Astrocyte (in vitro differentiated cells and primary cell): Measurements from ENCODE around the gene HSD17B4. TPM values are rescaled to one million over a fixed set of nuclear protein-coding genes. Genes with fewer than 3 reads are reported as not detected.

Experiments used
- DNase-seq: peaks from one replicate; pipeline ENCODE4 v3.0.0-alpha.2; 2010; ENCODE audit warnings: low read depth
- FAIRE-seq: peaks from 2 replicates; lab custom pipeline; 2011; peaks lifted over from hg19 to GRCh38; lab: Jason Lieb, UNC
- H2AFZ ChIP-seq: 2 replicates; pipeline ENCODE4 v1.6.0; 2012; ENCODE audit warnings: low read depth, low read length, inconsistent platforms
- H3K27ac ChIP-seq: 2 replicates; pipeline ENCODE4 v1.5.1; 2011; ENCODE audit warnings: low read depth, low read length, inconsistent platforms
- H3K27me3 ChIP-seq: 2 replicates; pipeline ENCODE4 v1.6.0; 2011; ENCODE audit warnings: low read length, inconsistent platforms; ENCODE audit not compliant: insufficient read depth
- H3K36me3 ChIP-seq: 2 replicates; pipeline ENCODE4 v1.5.1; 2011; ENCODE audit warnings: low read length, inconsistent platforms; ENCODE audit not compliant: insufficient read depth
- H3K4me1 ChIP-seq: 2 replicates; pipeline ENCODE4 v1.5.1; 2011; ENCODE audit warnings: low read length, inconsistent platforms; ENCODE audit not compliant: insufficient read depth
- H3K4me2 ChIP-seq: 2 replicates; pipeline ENCODE4 v1.6.0; 2012; ENCODE audit warnings: low read length, inconsistent platforms
- H3K4me3 ChIP-seq: 2 replicates; pipeline ENCODE4 v1.5.1; 2011; ENCODE audit warnings: low read depth, mild to moderate bottlenecking, low read length, inconsistent platforms; ENCODE audit not compliant: insufficient read depth
- H3K79me2 ChIP-seq: 2 replicates; pipeline ENCODE4 v1.6.0; 2012; ENCODE audit warnings: mild to moderate bottlenecking, low read length, inconsistent platforms; ENCODE audit not compliant: insufficient read depth
- H3K9ac ChIP-seq: 2 replicates; pipeline ENCODE4 v1.6.0; 2012; ENCODE audit warnings: mild to moderate bottlenecking, low read length, inconsistent platforms
- H3K9me3 ChIP-seq: 2 replicates; pipeline ENCODE4 v1.5.1; 2012; ENCODE audit warnings: low read depth, mild to moderate bottlenecking, low read length, inconsistent platforms; ENCODE audit not compliant: insufficient read depth
- H4K20me1 ChIP-seq: 2 replicates; pipeline ENCODE4 v1.6.0; 2012; ENCODE audit warnings: low read length, inconsistent platforms; ENCODE audit not compliant: insufficient read depth
- H3K27ac Mint-ChIP-seq: one replicate; pipeline ENCODE4 v1.8.0; 2021; ENCODE audit warnings: mild to moderate bottlenecking, mixed read lengths; ENCODE audit not compliant: unreplicated experiment
- H3K27me3 Mint-ChIP-seq: one replicate; pipeline ENCODE4 v1.8.0; 2021; ENCODE audit warnings: low read depth, mixed read lengths; ENCODE audit not compliant: unreplicated experiment
- H3K36me3 Mint-ChIP-seq: one replicate; pipeline ENCODE4 v1.8.0; 2021; ENCODE audit warnings: low read depth, mixed read lengths; ENCODE audit not compliant: unreplicated experiment
- H3K4me1 Mint-ChIP-seq: one replicate; pipeline ENCODE4 v1.8.0; 2021; ENCODE audit warnings: low read depth, mixed read lengths; ENCODE audit not compliant: unreplicated experiment
- H3K4me3 Mint-ChIP-seq: one replicate; pipeline ENCODE4 v1.8.0; 2021; ENCODE audit warnings: mild to moderate bottlenecking, moderate library complexity, mixed read lengths; ENCODE audit not compliant: unreplicated experiment
- H3K9me3 Mint-ChIP-seq: one replicate; pipeline ENCODE4 v1.8.0; 2021; ENCODE audit warnings: mild to moderate bottlenecking, mixed read lengths; ENCODE audit not compliant: unreplicated experiment
- EZH2 ChIP-seq: IDR thresholded peaks from 2 replicates; pipeline ENCODE4 v1.6.1; 2012; ENCODE audit warnings: mild to moderate bottlenecking, low read length, inconsistent platforms; ENCODE audit not compliant: insufficient read depth
- total RNA-seq: library from RNA; stranded (reverse); gene quantifications from 2 replicates; pipeline ENCODE4 v1.2.1, GENCODE V29; 2021
- TF ChIP-seq, protein P1 (sequence below): IDR thresholded peaks from 2 replicates; pipeline ENCODE4 v1.5.1; 2011; ENCODE audit warnings: low read depth, mild to moderate bottlenecking, inconsistent platforms, low read length, moderate library complexity; ENCODE audit not compliant: insufficient read depth

Gene HSD17B4
- total RNA-seq, 1 donor from 2014 or later, result 108 TPM

DNA sequence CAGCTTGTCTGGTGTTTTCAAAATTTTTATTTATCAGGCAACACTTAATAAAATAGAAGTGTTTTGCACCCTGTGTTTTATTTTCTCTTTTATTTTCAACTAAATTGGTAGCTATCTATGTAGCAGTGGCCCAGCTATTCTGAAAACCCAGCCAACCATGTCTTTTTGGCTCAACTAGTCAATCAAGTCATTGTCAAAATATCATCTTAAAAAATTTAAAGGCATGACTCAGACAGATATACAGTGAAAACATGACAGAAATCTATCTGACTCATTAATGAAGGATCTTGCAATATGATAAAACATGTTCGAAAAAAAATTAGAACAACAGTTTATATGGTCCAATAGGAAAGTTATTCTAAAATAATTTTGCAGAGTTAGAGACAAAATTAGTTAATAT, 75.1 kb downstream of the HSD17B4 start:
- no peak overlapping the region for H3K27ac Mint-ChIP-seq
- FAIRE-seq (no peak), DNase-seq (peak; percentile 12)
- no peak overlapping the region for H3K4me3 ChIP-seq
- H3K27ac ChIP-seq, result no peak overlapping the region
- no peaks in the 10 kb centered on the region for H3K27me3 Mint-ChIP-seq
- no peak overlapping the region for H3K9ac ChIP-seq
- H3K4me3 Mint-ChIP-seq, result no peak overlapping the region
- no peaks in the 10 kb centered on the region for H3K79me2 ChIP-seq
- no peaks in the 10 kb centered on the region for H3K27me3 ChIP-seq
- no peaks in the 10 kb centered on the region for H3K9me3 Mint-ChIP-seq
- H3K4me2 ChIP-seq, result no peak overlapping the region
- H4K20me1 ChIP-seq, result no peaks in the 10 kb centered on the region
- peaks cover 3% of the 10 kb centered on the region for H3K36me3 ChIP-seq
- H3K4me1 Mint-ChIP-seq, result no peaks in the 10 kb centered on the region
- H3K4me1 ChIP-seq, result no peaks in the 10 kb centered on the region
- H3K9me3 ChIP-seq, result no peaks in the 10 kb centered on the region
- H2AFZ ChIP-seq, result no peak overlapping the region
- no peak for TF ChIP-seq EZH2
- TF ChIP-seq, protein P1, sequence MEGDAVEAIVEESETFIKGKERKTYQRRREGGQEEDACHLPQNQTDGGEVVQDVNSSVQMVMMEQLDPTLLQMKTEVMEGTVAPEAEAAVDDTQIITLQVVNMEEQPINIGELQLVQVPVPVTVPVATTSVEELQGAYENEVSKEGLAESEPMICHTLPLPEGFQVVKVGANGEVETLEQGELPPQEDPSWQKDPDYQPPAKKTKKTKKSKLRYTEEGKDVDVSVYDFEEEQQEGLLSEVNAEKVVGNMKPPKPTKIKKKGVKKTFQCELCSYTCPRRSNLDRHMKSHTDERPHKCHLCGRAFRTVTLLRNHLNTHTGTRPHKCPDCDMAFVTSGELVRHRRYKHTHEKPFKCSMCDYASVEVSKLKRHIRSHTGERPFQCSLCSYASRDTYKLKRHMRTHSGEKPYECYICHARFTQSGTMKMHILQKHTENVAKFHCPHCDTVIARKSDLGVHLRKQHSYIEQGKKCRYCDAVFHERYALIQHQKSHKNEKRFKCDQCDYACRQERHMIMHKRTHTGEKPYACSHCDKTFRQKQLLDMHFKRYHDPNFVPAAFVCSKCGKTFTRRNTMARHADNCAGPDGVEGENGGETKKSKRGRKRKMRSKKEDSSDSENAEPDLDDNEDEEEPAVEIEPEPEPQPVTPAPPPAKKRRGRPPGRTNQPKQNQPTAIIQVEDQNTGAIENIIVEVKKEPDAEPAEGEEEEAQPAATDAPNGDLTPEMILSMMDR, result no peak
- H3K36me3 Mint-ChIP-seq, result peaks cover 2% of the 10 kb centered on the region

DNA sequence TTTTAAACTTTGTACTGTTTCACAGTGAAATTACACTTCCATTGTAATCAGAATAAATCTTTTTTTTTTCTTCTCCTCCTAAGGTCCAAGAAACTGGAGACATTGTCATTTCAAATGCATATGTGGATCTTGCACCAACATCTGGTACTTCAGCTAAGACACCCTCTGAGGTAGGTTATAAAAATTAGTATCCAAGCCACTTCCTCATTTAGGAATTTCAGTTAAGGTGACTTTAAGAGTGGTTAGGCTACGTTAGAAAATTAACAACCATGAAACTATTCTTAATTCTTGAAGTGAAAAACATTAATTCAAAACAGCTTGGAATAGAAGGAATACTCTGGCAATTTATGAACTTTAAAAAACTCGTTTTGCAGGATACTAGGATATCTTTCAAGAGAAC, 77.5 kb downstream of the HSD17B4 start:
- TF ChIP-seq, protein P1, result no peak
- no peak for TF ChIP-seq EZH2
- Histone ChIP-seq H3K27me3 (no peaks in the 10 kb centered on the region), H4K20me1 (no peaks in the 10 kb centered on the region), H2AFZ (no peak overlapping the region), H3K36me3 (peaks cover 3% of the 10 kb centered on the region), H3K79me2 (no peaks in the 10 kb centered on the region), H3K27ac (no peak overlapping the region), H3K4me1 (no peaks in the 10 kb centered on the region), H3K9ac (no peak overlapping the region), H3K9me3 (no peaks in the 10 kb centered on the region), H3K4me2 (no peak overlapping the region), H3K4me3 (no peak overlapping the region)
- Mint-ChIP-seq H3K4me3 (no peak overlapping the region), H3K27ac (no peak overlapping the region), H3K27me3 (no peaks in the 10 kb centered on the region), H3K36me3 (peaks cover 2% of the 10 kb centered on the region), H3K9me3 (no peaks in the 10 kb centered on the region), H3K4me1 (no peaks in the 10 kb centered on the region)
- FAIRE-seq (no peak), DNase-seq (no peak)

DNA sequence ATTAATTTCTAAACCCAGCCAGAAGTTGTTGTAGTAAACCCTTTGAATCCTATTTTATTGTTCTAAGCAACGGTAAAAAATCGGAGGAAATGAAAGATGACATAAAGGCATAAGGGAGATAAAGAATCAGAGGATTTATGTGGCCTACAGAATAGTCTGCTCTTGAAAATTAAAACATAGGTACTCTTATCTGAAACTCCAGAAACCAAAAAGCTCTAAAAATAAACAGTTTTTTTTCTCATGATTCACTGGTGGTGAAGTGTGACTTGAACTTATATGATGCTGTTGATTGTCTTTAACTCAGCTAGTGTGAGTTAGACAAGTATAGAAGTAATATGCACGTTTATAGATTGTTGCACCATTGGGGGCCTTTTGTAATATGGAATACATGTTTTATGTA, 80.3 kb downstream of the HSD17B4 start:
- Histone ChIP-seq H3K79me2 (no peaks in the 10 kb centered on the region), H2AFZ (no peak overlapping the region), H3K27me3 (no peaks in the 10 kb centered on the region), H3K36me3 (peaks cover 3% of the 10 kb centered on the region), H3K4me1 (no peaks in the 10 kb centered on the region), H3K9ac (no peak overlapping the region), H3K9me3 (no peaks in the 10 kb centered on the region), H3K4me2 (no peak overlapping the region), H4K20me1 (no peaks in the 10 kb centered on the region), H3K27ac (no peak overlapping the region), H3K4me3 (no peak overlapping the region)
- no peak for FAIRE-seq
- Mint-ChIP-seq H3K27ac (no peak overlapping the region), H3K36me3 (no peaks in the 10 kb centered on the region), H3K9me3 (no peaks in the 10 kb centered on the region), H3K4me1 (peaks cover 1% of the 10 kb centered on the region), H3K4me3 (no peak overlapping the region), H3K27me3 (no peaks in the 10 kb centered on the region)
- no peak for DNase-seq
- TF ChIP-seq EZH2, result no peak
- TF ChIP-seq, protein P1, result no peak
